Mucosa of descending colon (tissue), 3 donors: Measurements from ENCODE around the gene CNST. TPM values are rescaled to one million over a fixed set of nuclear protein-coding genes. Genes with fewer than 3 reads are reported as not detected.
A peak's percentile ranks its signal among the peaks of the same experiment; 100 is the strongest.

Experiments used
- ATAC-seq: fragments of 200-7000 bp; cut with Tn5 transposase; one replicate; pipeline ENCODE4 v1.9.1; 2020; ENCODE audit warnings: mild to moderate bottlenecking, moderate library complexity
- DNase-seq, 3 donors: peaks; one replicate each; pipeline ENCODE4 v3.0.0-alpha.2; 2020
- H3K36me3 ChIP-seq: fragments of 200-600 bp; one replicate; pipeline ENCODE4 v1.8.0; 2021; ENCODE audit warnings: low read depth, mild to moderate bottlenecking
- H3K4me1 ChIP-seq: fragments of 200-600 bp; one replicate; pipeline ENCODE4 v1.8.0; 2021; ENCODE audit warnings: low read depth, mild to moderate bottlenecking
- H3K4me3 ChIP-seq: fragments of 200-600 bp; one replicate; pipeline ENCODE4 v1.8.0; 2021; ENCODE audit warnings: mild to moderate bottlenecking
- H3K9me3 ChIP-seq: fragments of 200-600 bp; one replicate; pipeline ENCODE4 v1.8.0; 2021; ENCODE audit warnings: mild to moderate bottlenecking
- intact Hi-C, 2 donors: fragments of 100-400 bp; cut with DNase I in 1 of 2; cut with micrococcal nuclease in 1 of 2; formaldehyde crosslinking; loops; one replicate each; pipeline versions ENCODE4 v1.11.0 to v1.11.1; 2022; cut with DNase I, micrococcal nuclease
- total RNA-seq, 3 donors: library from RNA; stranded (reverse); fragmentation: NEBNext Ultra II Directional in 2 of 3; extraction: Animal tissue kit (Norgen Biotek cat#: 25700) in 2 of 3; gene quantifications; one replicate each; pipeline versions ENCODE4 v1.2.1 to v1.2.4, GENCODE V29; 2021 to 2023
- TF ChIP-seq, protein P1 (sequence below): fragments of 200-600 bp; IDR thresholded peaks from one replicate; pipeline ENCODE4 v1.8.0; 2022; ENCODE audit warnings: antibody characterized with exemption, mild to moderate bottlenecking
- donor health status: DM: no; HTN: no; CAD: no; lungs with moderate emphysema.
- donor health status: DM: no; HTN: no; CAD: no.
- donor health status: DM: no; HTN: yes; CAD: no.

The CNST gene
- total RNA-seq, 3 donors from 2014 or later = 31.6 to 47.7 (median 44.6) TPM

DNA sequence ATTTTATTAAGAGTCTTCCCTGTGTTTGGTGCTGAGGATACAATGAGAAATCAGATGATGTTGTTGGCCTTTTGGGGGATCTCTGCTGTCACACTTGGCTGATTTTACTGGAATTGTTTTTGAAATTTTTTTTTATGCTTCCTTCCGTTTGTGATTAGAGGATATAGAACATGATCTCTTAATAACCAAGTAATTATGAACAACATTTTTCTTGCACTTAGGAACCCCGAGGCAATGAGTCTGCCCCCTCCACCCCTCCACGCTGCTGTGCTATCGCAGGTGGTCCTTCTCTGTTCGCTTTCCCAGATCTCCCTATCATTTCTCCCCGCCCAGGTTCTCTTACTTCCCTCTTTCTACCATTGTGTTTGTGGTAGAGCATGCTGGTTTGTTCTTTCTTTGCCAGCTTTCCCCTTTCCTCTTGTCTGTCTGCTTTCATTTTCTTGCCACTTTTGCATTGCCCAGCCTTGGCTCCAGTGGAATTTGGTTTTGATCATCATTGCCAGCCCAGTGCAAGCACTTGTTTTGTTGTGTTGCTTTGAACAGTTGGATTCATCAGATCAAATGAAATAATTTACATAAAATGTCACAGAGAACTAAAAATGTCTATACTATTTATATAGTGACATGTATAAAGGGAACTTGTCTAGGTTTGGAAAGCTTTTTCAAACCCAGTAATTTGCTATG, 84.9 kb downstream of the CNST start:
- TF ChIP-seq, protein P1, sequence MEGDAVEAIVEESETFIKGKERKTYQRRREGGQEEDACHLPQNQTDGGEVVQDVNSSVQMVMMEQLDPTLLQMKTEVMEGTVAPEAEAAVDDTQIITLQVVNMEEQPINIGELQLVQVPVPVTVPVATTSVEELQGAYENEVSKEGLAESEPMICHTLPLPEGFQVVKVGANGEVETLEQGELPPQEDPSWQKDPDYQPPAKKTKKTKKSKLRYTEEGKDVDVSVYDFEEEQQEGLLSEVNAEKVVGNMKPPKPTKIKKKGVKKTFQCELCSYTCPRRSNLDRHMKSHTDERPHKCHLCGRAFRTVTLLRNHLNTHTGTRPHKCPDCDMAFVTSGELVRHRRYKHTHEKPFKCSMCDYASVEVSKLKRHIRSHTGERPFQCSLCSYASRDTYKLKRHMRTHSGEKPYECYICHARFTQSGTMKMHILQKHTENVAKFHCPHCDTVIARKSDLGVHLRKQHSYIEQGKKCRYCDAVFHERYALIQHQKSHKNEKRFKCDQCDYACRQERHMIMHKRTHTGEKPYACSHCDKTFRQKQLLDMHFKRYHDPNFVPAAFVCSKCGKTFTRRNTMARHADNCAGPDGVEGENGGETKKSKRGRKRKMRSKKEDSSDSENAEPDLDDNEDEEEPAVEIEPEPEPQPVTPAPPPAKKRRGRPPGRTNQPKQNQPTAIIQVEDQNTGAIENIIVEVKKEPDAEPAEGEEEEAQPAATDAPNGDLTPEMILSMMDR = no peak
- DNase-seq (no peak), ATAC-seq (no peak)
- intact Hi-C loops = no loop called here
- Histone ChIP-seq H3K36me3 (no peaks in the 10 kb centered on the region), H3K9me3 (no peaks in the 10 kb centered on the region), H3K4me1 (no peaks in the 10 kb centered on the region), H3K4me3 (no peak overlapping the region)

DNA sequence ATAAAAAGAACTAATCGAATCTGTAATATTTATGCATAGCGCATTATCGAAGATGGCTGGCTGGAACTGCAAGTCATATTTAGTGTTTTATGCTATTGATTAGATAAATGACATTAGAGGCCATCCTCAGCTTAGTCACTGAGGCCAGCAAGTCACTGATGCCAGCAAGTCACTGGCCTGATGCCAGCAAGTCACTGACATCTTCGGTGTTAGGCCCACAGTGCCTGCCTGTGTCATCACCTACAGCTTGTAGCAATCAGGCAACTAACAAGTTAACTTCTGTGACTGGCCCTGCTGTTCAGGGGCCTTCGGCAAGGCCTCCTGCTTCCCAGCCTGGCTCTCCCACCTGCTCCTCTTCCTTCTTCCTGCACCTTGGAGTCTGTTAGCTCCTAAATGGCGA, 92.3 kb downstream of the CNST start:
- Histone ChIP-seq H3K4me1 (no peaks in the 10 kb centered on the region), H3K4me3 (no peak overlapping the region), H3K36me3 (no peaks in the 10 kb centered on the region), H3K9me3 (no peaks in the 10 kb centered on the region)
- TF ChIP-seq, protein P1 = no peak
- no peak for ATAC-seq
- no peak for DNase-seq
- intact Hi-C loops = no loop called here

DNA sequence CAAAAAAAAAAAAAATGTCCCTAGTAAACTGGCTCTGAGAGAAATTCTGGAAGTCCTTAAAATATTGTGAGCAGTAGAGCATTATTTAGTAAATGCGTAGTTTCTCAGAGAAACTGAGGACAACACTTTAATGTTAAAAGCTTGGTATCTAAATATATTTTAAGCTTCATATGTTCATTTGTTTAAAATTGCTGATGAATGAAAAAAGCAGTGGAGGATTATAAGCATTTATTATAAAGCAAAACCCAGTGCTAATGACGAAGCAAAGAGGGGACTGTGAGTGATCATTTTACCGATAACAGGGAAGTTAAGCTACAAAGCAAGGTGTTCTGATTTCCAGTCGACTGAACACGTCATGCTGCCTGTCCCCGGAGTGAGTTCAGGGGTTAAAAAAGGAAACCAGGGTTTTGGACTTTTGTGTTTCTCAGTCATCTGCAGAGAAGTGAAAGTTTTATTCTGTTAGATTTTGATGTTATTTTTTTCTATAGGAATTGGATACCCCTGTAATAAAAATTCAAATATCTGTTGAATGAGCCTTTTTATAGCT, 93.4 kb downstream of the CNST start:
- DNase-seq (no peak), ATAC-seq (no peak)
- no peaks in the 10 kb centered on the region for H3K36me3 ChIP-seq
- no peak overlapping the region for H3K4me3 ChIP-seq
- intact Hi-C loops = no loop called here
- H3K4me1 ChIP-seq = no peaks in the 10 kb centered on the region
- TF ChIP-seq, protein P1 = no peak
- no peaks in the 10 kb centered on the region for H3K9me3 ChIP-seq

DNA sequence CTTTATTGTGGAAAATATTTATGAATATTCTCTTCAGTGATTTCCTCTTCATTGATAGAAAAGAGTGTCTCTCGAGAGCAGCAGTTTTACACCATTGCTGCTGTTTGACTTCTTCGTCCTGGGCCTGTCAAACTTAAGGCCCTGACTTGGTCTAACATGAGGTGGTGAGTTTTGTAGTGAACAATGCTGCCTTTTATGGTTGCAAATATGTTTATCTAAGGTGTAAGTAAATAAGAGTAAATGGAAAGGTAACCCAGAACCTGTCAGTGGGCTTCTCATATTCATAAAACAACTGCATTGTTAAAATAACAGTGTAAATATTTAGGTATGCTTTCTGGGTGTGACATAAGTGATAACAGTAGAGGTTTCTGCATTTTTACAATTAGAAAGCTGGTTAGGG, 95.2 kb downstream of the CNST start:
- no peaks in the 10 kb centered on the region for H3K36me3 ChIP-seq
- ATAC-seq = peak; percentile 86

DNA sequence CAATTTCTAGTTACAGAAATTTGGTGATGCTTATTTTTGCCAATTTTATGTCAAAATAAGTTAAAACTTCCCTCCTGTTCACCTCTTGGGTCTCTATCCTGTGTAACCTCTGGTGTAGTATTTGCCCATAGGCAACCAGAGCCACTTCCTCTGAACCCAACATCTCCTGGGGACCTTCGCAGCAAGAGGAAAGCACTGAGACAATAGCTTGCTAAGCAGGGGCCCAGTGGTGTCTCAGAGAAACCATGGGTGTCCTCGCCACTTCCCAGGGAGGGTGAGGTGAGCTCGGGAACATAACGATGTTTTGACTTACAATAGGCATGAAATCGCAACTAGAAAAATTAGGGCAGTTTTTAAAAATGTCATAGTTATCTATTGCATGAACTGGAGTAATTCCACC, 101.5 kb downstream of the CNST start:
- no peaks in the 10 kb centered on the region for H3K4me1 ChIP-seq
- H3K4me3 ChIP-seq = no peak overlapping the region
- TF ChIP-seq, protein P1 = no peak
- H3K9me3 ChIP-seq = no peaks in the 10 kb centered on the region
- DNase-seq = no peak
- no peaks in the 10 kb centered on the region for H3K36me3 ChIP-seq
- ATAC-seq = no peak
- intact Hi-C loops = no loop called here

More for the DNA sequence above, 95.2 kb downstream of the CNST start:
- intact Hi-C loops = no loop called here
- TF ChIP-seq, protein P1 = no peak
- DNase-seq = no peak
- Histone ChIP-seq H3K9me3 (no peaks in the 10 kb centered on the region), H3K4me3 (no peak overlapping the region), H3K4me1 (no peaks in the 10 kb centered on the region)
